Nephron (organoid): ENCODE measurements around the gene DLX1.

Source experiments
- H3K27ac Mint-ChIP-seq, 3 experiments: 2 replicates each; pipeline ENCODE4 v1.8.0; 2020; ENCODE audit warnings: mixed read lengths in 3 of 3, mild to moderate bottlenecking in 2 of 3, moderate library complexity in 1 of 3
- H3K27me3 Mint-ChIP-seq: 2 replicates; pipeline ENCODE4 v1.8.0; 2021; ENCODE audit warnings: low read depth, mild to moderate bottlenecking, moderate library complexity, mixed read lengths
- H3K36me3 Mint-ChIP-seq: 2 replicates; pipeline ENCODE4 v1.8.0; 2020; ENCODE audit warnings: low read depth, mixed read lengths
- H3K4me1 Mint-ChIP-seq: 2 replicates; pipeline ENCODE4 v1.8.0; 2020; ENCODE audit warnings: mixed read lengths
- H3K4me3 Mint-ChIP-seq, 3 experiments: 2 replicates each; pipeline ENCODE4 v1.8.0; 2020; ENCODE audit warnings: mild to moderate bottlenecking in 3 of 3, mixed read lengths in 3 of 3, moderate library complexity in 2 of 3
- H3K9me3 Mint-ChIP-seq: 2 replicates; pipeline ENCODE4 v1.8.0; 2020; ENCODE audit warnings: mixed read lengths
- TF ChIP-seq, protein P1 (sequence below), 3 experiments: fragments of 200-600 bp; sonication (generic); IDR thresholded peaks; one replicate each; pipeline ENCODE4 v1.5.0; 2021; ENCODE audit warnings: antibody characterized with exemption in 3 of 3; ENCODE audit not compliant: unreplicated experiment in 3 of 3

Gene DLX1

DNA sequence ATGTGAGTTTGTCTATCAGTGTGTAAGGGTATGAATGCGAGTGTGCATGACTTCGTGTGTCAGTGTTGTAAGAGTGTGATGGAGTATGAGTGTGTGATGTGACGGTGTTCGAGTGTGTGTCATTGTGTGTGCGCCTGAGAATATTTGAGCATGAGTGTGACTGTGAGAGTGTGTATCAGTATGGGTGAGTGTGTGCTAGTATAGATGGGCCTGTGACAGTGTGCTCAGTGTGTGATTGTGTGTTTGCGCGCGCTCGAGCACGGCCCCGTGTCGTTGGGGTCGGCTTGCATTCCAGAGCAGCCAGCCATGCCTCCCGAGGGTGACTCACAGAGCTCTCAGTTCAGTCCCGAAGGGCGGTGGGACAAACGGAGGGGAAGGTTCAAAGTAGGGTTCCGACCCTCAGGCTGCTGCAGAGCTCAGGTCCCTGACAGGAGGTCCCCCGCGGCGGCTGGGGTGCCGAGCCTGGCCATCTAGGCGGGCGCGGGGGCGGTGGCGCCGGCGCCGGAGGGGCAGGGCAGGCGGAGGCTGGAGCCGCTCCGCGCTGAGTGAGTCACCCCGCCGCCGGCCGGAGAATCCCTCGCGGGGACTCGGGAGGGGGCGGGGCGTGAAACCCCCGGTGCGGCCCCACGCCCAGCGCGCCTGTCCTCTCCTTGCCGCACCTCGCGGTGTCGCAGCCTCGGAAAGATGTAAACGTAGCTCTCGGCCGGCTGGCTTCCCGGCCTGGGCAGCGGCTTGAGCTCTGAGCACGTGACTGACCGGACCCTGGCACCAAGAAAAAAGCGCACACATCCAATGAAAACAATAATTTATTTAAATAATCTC, 13.6 kb downstream of the DLX1 start:
- peaks cover 46% of the 10 kb centered on the region for H3K4me1 Mint-ChIP-seq
- no peaks in the 10 kb centered on the region for H3K36me3 Mint-ChIP-seq
- H3K27me3 Mint-ChIP-seq = peaks cover 100% of the 10 kb centered on the region
- peak overlapping the region; percentile 57 to 68 (median 66) for H3K4me3 Mint-ChIP-seq
- TF ChIP-seq, protein P1, sequence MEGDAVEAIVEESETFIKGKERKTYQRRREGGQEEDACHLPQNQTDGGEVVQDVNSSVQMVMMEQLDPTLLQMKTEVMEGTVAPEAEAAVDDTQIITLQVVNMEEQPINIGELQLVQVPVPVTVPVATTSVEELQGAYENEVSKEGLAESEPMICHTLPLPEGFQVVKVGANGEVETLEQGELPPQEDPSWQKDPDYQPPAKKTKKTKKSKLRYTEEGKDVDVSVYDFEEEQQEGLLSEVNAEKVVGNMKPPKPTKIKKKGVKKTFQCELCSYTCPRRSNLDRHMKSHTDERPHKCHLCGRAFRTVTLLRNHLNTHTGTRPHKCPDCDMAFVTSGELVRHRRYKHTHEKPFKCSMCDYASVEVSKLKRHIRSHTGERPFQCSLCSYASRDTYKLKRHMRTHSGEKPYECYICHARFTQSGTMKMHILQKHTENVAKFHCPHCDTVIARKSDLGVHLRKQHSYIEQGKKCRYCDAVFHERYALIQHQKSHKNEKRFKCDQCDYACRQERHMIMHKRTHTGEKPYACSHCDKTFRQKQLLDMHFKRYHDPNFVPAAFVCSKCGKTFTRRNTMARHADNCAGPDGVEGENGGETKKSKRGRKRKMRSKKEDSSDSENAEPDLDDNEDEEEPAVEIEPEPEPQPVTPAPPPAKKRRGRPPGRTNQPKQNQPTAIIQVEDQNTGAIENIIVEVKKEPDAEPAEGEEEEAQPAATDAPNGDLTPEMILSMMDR (IDR thresholded peaks at IDR 0.05; ENCODE audit: unreplicated experiment in 3 of 3) = no peak
- H3K9me3 Mint-ChIP-seq = no peaks in the 10 kb centered on the region
- no peak overlapping the region for H3K27ac Mint-ChIP-seq

DNA sequence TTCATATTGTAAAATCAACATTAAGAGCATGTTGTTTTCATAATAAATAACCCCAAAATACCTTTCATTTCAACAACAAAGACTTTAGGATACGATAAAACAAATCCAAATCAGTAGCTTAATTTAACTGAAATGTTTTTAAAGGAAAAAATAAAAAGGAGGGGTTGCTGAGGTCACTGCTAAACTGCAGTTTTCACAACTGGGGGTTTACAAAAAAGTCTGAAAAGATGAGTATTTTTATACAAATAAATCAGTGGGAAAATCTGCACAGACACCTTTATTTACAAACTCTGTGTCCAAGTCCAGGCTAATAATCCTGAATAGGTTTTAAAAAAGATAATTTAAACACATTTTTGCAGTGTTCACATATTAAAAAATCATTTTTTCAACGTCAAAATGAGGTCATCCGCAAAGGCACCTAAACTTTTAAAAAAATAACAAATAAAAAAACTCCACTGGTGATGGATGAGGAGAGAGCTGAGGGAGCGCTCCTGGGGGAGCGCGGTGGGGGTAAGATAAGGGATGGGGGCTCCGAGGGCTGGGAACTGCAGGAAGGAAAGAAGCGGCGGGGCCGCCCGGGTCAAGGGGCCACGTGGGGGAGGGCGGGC, 14.3 kb downstream of the DLX1 start:
- TF ChIP-seq, protein P1 (IDR thresholded peaks at IDR 0.05; ENCODE audit: unreplicated experiment in 3 of 3) = no peak
- peaks cover 45% of the 10 kb centered on the region for H3K4me1 Mint-ChIP-seq
- peaks cover 100% of the 10 kb centered on the region for H3K27me3 Mint-ChIP-seq
- peak overlapping the region in 1 of 3 experiments; percentile 17 for H3K4me3 Mint-ChIP-seq
- H3K36me3 Mint-ChIP-seq = no peaks in the 10 kb centered on the region
- H3K27ac Mint-ChIP-seq = no peak overlapping the region
- H3K9me3 Mint-ChIP-seq = no peaks in the 10 kb centered on the region

DNA sequence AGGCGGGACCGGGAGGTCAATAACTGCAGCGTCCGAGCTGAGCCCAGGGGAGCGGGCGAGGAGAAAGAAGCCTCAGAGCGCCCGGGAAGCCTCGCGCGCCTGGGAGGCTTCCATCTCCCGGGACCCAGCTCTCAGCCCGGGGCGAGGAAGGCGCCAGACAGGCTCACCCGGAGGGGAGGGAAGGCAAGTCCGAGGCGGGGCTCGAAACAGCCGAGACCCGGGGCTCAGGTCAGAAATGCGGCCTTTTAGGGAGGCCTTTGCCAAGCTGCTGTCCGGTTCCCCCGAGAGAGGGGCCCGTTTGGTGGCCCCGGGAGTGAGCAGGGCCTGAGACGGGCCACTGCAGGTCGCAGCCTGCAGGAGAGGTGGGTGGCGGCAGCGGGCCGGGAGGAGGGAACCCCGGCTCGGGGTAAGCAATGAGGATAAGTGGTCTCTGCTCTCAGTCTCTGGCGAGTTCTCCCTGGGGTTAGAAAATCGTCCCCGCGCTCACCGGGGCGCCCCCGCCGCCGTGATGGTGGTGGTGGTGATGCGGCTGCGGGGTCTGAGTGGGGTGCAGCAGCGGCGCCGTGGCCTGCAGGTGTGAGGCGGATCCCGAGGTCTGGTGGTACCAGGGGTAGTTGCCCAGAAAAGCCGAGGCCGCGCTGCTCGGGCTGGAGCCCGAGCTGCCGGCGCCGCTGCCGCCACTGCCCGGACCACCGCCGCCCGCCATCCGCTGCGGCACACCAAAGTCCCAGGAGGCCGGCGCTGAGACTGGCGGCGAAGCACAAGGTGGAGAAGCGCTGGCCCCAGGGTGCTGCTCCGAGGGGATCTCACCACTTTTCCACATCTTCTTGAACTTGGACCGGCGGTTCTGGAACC, 15.0 kb downstream of the DLX1 start:
- Mint-ChIP-seq H3K27ac (no peak overlapping the region), H3K4me3 (peak overlapping the region; percentile 57 to 81 (median 68)), H3K4me1 (peaks cover 43% of the 10 kb centered on the region), H3K36me3 (no peaks in the 10 kb centered on the region), H3K27me3 (peaks cover 100% of the 10 kb centered on the region), H3K9me3 (no peaks in the 10 kb centered on the region)
- TF ChIP-seq, protein P1 (IDR thresholded peaks at IDR 0.05; ENCODE audit: unreplicated experiment in 3 of 3) = no peak

DNA sequence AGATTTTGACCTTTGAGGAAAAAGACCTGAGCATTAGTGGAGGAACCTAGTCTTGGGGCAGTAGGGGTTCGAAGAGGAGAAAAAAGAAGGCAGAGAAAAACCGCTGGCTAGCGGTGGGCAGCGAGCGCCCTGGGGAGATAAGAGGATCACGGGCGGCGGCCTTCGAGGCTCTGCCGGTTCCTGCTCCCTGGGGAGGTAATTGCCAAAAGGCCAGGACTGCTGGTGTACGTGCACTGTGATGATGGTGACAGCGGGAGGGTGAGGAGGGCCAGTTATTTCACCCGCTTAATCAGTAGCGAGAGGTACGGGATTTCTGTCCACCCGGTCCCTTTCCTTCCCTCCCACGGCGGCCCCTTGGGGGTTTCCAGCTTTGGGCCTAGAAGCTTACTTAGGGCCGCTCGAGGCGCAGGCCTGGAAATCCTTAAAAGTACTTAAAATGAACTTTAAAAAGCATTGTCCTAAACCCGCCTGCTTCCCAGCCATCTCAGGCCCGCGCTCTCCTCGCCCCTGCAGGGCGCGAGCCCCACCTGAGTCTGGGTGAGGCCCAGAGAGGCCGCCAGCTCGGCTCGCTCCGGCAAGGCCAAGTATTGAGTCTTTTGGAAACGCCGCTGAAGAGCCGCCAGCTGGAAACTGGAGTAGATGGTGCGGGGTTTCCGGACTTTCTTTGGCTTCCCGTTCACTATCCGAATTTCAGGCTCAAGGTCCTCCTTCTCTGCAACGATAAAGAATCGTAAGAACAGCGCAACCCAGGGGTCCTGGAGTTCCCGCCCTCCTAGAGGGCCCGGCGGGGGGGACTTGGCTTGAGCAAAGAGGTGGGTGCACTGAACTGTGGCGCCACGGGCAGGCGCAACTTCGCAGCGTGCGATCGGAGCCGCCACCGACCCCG, 15.9 kb downstream of the DLX1 start:
- TF ChIP-seq, protein P1 (IDR thresholded peaks at IDR 0.05; ENCODE audit: unreplicated experiment in 3 of 3) = no peak
- Mint-ChIP-seq H3K27ac (no peak overlapping the region), H3K9me3 (no peaks in the 10 kb centered on the region), H3K36me3 (no peaks in the 10 kb centered on the region), H3K27me3 (peaks cover 100% of the 10 kb centered on the region), H3K4me1 (peaks cover 34% of the 10 kb centered on the region), H3K4me3 (peak overlapping the region; percentile 79 to 86 (median 81))

DNA sequence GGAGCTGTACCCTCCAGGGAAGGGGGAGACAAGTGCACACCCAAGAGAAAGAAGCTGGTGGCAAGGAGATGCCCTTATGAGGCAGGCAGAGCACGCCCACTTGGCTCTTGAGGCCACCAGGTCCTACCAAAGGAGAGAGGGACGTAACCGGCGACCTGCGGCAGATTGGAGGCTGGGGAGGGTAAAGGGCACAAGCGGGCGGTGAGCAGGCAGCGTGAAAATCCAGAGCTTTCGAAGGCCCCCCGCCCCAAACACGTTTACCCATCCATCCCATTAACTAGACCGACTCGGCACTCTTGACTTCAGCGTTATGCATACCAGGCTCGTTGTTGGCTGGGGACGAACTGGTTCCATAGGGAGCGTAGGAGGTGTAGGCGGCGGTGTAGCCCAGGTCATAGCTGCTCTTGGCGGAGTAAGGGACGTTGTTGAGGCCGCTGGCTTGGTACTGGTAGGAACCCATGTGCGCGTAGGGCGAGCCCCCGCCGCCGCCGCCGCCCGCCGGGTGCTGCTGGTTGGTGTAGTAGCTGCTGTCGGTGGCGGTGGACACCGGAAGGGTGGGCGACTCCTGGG, 16.6 kb downstream of the DLX1 start:
- TF ChIP-seq, protein P1 (IDR thresholded peaks at IDR 0.05; ENCODE audit: unreplicated experiment in 3 of 3) = no peak
- H3K9me3 Mint-ChIP-seq = no peaks in the 10 kb centered on the region
- H3K36me3 Mint-ChIP-seq = no peaks in the 10 kb centered on the region
- peaks cover 27% of the 10 kb centered on the region for H3K4me1 Mint-ChIP-seq
- peak overlapping the region; percentile 79 to 86 (median 81) for H3K4me3 Mint-ChIP-seq
- H3K27me3 Mint-ChIP-seq = peaks cover 100% of the 10 kb centered on the region
- H3K27ac Mint-ChIP-seq = no peak overlapping the region
